ENCODE data around the gene TPST2.

Gene TPST2

GRCh38 chr22:26558248-26558895 is 31.6 kb downstream of the TPST2 start:
- no peak for DNase-seq (ENCODE audit: low read depth in 2 of 2, low spot score in 1 of 2)

GRCh38 chr22:26556904-26557303 is 33.0 kb downstream of the TPST2 start:
- DNase-seq (ENCODE audit: low read depth in 2 of 2, low spot score in 1 of 2): no peak

GRCh38 chr22:26555478-26555877 is 34.5 kb downstream of the TPST2 start:
- DNase-seq (ENCODE audit: low read depth in 2 of 2, low spot score in 1 of 2): no peak

GRCh38 chr22:26554956-26555355 is 35.0 kb downstream of the TPST2 start:
- no peak for DNase-seq (ENCODE audit: low read depth in 2 of 2, low spot score in 1 of 2)

- no peak for DNase-seq (ENCODE audit: low read depth in 2 of 2, low spot score in 1 of 2)
Observed at GRCh38 chr22:26553056-26553752, 36.7 kb downstream of the TPST2 start.

- no peak for DNase-seq (ENCODE audit: low read depth in 2 of 2, low spot score in 1 of 2)
Observed at GRCh38 chr22:26552466-26552865, 37.5 kb downstream of the TPST2 start.

- no peak for DNase-seq (ENCODE audit: low read depth in 2 of 2, low spot score in 1 of 2)
Observed at GRCh38 chr22:26551568-26551967, 38.4 kb downstream of the TPST2 start.

- DNase-seq (ENCODE audit: low read depth in 2 of 2, low spot score in 1 of 2): no peak
Observed at GRCh38 chr22:26550498-26551033, 39.4 kb downstream of the TPST2 start.

GRCh38 chr22:26549902-26550497 is 39.9 kb downstream of the TPST2 start:
- DNase-seq (ENCODE audit: low read depth in 2 of 2, low spot score in 1 of 2): no peak

GRCh38 chr22:26548984-26549383 is 40.9 kb downstream of the TPST2 start:
- no peak for DNase-seq (ENCODE audit: low read depth in 2 of 2, low spot score in 1 of 2)

- DNase-seq (ENCODE audit: low read depth in 2 of 2, low spot score in 1 of 2): no peak
Observed at GRCh38 chr22:26548303-26548702, 41.6 kb downstream of the TPST2 start.

- no peak for DNase-seq (ENCODE audit: low read depth in 2 of 2, low spot score in 1 of 2)
Observed at GRCh38 chr22:26547837-26548236, 42.1 kb downstream of the TPST2 start.

GRCh38 chr22:26547426-26547825 is 42.5 kb downstream of the TPST2 start:
- peak; percentile 3 to 6 for DNase-seq (ENCODE audit: low read depth in 2 of 2, low spot score in 1 of 2)

- DNase-seq (ENCODE audit: low read depth in 2 of 2, low spot score in 1 of 2): no peak
Observed at GRCh38 chr22:26546282-26546681, 43.6 kb downstream of the TPST2 start.

- no peak for DNase-seq (ENCODE audit: low read depth in 2 of 2, low spot score in 1 of 2)
Observed at GRCh38 chr22:26545827-26546226, 44.1 kb downstream of the TPST2 start.

GRCh38 chr22:26545385-26545784 is 44.5 kb downstream of the TPST2 start:
- DNase-seq (ENCODE audit: low read depth in 2 of 2, low spot score in 1 of 2): no peak

- no peak for DNase-seq (ENCODE audit: low read depth in 2 of 2, low spot score in 1 of 2)
Observed at GRCh38 chr22:26544489-26544888, 45.4 kb downstream of the TPST2 start.

GRCh38 chr22:26542831-26543230 is 47.1 kb downstream of the TPST2 start:
- no peak for DNase-seq (ENCODE audit: low read depth in 2 of 2, low spot score in 1 of 2)

GRCh38 chr22:26541167-26541819 is 48.6 kb downstream of the TPST2 start:
- DNase-seq (ENCODE audit: low read depth in 2 of 2, low spot score in 1 of 2): no peak

- no peak for DNase-seq (ENCODE audit: low read depth in 2 of 2, low spot score in 1 of 2)
Observed at GRCh38 chr22:26540119-26540518, 49.8 kb downstream of the TPST2 start.

- DNase-seq (ENCODE audit: low read depth in 2 of 2, low spot score in 1 of 2): no peak
Observed at GRCh38 chr22:26536762-26537134, 53.2 kb downstream of the TPST2 start.
